HG03135 (cell line): ENCODE measurements around the gene GARNL3.

ENCODE experiments used
- ATAC-seq: cut with Tn5 transposase; IDR thresholded peaks from one replicate; pipeline ENCODE4 v1.9.1; 2021; ENCODE audit warnings: mild to moderate bottlenecking, moderate library complexity; ENCODE audit not compliant: unreplicated experiment

Gene GARNL3

GRCh38 chr9:127269449-127269848 lies 4.9 kb downstream of the GARNL3 start:
- ATAC-seq, result no peak

GRCh38 chr9:127273326-127273725 lies 8.8 kb downstream of the GARNL3 start:
- ATAC-seq, result no peak

DNA sequence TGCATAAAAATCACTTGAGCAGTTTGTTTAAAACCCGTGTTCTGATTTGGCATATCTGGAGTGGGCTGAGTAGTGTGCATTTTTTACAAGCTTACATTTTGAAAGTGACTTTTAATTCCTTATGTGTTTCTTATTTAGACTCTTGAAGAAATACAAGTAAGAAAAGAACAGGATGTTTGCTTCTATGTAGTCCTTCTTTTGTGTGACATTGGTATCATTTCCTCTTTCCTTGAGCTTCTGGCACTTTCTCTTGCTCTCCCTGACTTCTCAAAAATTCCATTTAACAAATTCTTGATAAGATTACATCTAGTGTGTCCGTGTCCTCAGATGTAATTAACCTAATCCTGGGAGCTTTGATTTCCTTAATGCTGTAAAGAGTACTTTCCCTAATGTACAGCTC lies 12.5 kb downstream of the GARNL3 start:
- no peak for ATAC-seq

- no peak for ATAC-seq
Measured at GRCh38 chr9:127277770-127278169, 13.2 kb downstream of the GARNL3 start.

DNA sequence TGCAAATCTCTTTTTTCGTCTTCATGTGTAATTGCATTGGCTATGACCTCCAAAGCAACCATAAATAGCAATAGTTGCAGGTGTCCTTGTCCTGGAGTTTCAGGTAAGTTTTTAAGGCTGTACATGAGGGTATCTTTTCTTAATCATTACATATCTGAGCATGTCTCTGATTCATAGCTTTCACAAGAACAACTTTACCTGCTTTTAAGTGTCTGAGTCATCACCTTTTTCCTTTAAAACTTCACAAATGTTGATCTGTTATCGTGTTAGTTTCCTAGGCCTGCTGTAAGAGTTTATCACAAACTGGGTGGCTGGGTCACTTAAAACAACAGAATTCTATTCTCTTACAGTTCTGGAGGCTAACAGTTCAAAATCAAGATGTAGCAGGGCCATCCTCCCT lies 13.8 kb downstream of the GARNL3 start:
- ATAC-seq, result no peak

- no peak for ATAC-seq
Measured at GRCh38 chr9:127279717-127280285, 15.2 kb downstream of the GARNL3 start.

DNA sequence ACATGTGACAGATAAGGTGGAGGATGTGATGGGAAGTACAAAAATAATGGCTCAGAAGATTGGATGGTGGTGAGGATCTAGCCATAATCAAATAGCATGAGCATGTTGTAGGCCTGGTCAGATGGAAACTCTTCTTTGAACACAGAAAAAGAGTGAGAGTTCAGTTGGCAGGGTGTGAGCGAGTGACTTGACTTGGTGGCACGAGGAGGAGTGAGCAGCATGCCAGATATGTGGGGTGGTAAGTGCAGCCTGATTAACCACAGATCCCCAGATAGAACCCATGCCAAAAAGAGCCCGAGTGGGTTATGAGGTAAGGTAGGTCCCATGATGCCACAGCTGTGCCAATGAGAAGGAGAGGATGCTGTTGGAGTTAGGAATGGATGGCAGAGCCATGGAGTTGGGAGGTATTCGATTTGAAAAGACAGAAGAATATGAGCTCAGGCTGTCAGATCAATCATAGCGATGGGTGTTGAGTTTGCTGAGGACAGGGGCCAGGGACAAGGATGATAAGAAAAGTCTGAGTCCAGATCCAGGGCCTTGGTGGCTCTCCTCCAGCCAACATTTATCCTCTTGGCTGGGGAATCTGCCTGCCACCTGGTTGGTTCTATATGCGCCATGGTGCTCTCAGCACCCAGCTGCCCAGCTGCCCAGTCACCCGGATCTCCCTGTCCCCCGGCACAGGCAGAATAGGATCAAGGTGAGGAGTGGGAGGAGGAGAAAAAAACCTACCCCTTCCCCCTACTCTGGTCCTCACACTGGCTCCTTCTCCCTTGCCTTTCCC lies 16.5 kb downstream of the GARNL3 start:
- no peak for ATAC-seq

DNA sequence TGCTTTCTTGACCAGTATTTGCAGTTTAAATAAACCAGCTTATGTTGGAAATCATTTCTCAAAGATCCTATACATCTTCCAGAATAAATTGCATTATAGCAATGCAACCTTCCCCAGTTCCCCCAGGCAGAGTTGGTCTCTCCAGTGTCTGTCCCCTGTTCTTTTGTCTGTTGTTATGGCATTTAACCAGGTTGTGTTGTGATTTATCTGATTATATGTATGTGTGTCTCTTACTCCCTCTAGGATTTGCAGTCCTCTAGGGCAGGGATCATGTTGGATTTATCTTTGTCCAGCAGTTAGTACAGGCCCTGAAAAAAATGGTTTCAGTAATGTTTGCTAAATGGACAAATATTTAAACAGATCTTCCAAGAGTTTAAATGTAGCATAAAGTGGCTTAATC lies 17.3 kb downstream of the GARNL3 start:
- no peak for ATAC-seq

DNA sequence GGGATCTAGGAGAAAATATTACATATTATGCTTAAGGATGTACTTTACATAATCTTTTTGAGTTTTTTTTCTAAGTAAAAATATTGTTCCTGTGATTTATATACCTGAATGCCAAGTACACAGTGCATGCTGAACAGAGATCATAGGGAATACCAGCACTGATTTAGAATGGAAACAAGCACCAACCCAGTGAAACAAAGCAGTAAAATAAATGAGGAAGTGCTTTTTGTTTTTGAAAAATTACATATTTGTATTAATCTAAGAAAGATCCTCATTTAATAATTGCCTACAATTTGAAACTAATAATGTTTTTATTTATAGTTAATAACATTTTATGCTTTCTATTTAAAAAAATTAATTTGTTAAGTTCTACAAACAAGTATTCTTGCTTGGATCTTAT lies 18.0 kb downstream of the GARNL3 start:
- ATAC-seq, result no peak

DNA sequence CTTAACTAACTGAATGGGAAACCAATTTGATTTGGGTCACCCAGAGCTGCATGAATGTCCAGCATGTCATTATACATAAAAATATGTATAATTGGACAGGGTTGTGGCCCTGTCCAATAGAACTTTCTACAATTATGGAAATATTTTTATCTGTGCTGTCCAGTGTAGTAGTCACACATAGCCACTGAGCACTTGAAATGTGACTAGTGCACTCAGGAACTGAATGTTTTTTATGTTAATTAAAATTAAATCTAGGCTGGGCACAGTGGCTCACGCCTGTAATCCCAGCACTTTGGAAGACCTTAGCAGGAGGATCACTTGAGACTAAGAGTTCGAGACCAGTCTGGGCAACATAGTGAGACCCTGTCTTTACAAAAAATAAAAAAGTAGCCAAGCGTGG lies 18.6 kb downstream of the GARNL3 start:
- no peak for ATAC-seq

- no peak for ATAC-seq
Measured at GRCh38 chr9:127283917-127284497, 19.4 kb downstream of the GARNL3 start.

GRCh38 chr9:127285965-127286364 lies 21.4 kb downstream of the GARNL3 start:
- no peak for ATAC-seq

DNA sequence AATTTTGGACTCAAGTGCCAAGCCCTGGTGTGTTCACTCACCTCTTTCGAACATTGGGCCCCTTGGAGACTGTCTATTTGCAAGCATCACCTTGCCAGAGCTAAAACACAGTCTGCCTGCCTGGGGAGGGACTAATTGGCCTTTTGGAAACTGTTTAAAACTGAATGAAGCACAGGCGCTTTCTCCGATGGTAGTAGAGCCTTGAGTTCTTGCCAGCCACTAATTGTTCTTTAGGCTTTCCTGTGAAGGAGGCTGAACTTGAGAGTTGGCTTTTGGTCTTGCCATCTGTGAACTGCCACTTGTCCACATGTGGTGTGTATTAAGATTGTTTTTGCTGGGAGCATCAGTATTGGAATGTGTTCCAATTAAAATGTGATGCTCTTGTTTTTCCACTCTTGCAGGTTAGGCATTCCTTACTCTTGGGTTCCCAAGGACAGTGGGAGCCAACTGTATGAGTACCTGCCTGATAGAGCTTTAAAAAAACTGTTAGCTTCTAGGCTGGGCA lies 26.0 kb downstream of the GARNL3 start:
- ATAC-seq, result no peak

DNA sequence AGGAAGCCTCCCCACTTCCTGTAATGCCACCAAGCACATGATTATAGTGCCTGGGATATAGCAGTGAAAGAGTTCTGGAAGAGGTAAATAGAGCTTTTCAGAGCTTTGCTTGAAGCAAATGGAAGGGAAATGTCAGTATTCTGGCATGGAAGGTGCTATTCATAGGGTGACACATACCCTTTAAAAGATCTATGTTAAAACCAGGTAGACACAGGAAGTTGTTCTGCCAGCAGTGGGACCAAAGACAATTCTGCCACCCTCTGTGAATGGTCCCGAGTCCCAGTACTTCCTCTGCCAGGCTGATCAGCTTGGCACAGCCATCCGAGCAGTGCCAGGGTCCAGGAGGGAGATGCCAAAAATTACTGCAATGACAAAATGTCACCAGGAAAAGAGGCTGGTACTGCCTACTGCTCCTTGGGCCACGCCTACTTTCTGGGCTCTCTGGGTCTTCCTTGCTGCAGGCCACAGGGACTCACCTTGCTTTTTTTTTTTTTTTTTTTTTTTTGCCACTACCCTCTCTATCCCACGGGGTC lies 26.7 kb downstream of the GARNL3 start:
- ATAC-seq, result no peak

DNA sequence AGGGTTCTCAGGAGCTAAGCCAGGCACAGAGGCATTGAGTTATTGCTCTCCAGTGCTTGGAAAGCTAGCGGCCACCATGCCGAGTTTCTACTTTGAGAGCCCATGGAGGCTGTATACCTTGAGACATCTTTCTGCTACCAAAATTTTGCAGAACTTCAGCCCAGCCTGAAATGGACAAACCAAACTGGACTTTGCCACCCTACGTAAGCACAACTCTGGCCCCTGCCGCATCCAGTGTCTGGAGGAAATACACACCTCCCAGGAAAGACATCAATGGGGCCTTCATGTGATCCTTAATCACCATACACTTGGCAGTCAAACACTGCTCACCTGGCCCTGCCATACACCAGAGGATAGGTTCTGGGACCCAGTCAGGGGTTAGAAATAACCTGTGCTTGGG lies 27.8 kb downstream of the GARNL3 start:
- ATAC-seq, result no peak

DNA sequence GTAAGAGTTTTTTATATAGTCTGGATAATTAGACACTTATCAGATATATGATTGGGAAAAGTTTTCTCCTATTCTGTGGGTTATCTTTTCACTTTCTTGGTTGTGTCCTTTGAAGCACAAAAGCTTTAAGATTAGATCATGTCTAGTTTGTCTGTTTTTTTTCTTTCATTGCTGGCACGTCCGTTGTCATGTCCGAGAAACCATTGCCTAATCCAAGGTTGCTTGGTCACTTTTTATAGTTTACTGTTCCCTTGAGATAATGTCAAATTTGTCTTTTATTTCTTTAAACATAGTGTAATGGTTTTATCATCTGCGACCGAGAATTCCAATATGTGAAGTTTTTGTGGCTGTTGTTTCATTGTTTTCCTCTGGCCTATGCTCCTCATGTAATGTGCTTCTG lies 28.8 kb downstream of the GARNL3 start:
- ATAC-seq, result no peak

GRCh38 chr9:127293767-127294166 lies 29.2 kb downstream of the GARNL3 start:
- ATAC-seq, result no peak

DNA sequence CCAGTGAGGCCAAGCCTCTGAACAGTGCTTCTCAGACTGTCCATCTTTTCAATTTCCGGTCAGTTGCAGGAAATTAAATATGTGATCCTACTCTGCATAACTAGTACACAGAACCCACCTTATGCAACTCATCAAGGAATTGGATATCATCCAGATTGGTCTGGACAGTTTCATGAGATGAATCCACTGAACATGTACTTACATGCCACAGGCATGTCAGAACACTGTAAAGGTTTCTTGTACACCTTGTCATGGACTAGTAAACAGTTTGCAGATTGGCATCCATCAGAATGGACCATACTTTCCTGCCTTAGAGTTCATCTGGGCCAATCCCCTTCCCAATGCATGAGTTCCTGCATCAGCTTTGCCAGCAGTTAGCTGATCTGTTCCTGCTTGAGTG lies 30.4 kb downstream of the GARNL3 start:
- no peak for ATAC-seq

GRCh38 chr9:127300886-127301447 lies 36.4 kb downstream of the GARNL3 start:
- ATAC-seq, result no peak

DNA sequence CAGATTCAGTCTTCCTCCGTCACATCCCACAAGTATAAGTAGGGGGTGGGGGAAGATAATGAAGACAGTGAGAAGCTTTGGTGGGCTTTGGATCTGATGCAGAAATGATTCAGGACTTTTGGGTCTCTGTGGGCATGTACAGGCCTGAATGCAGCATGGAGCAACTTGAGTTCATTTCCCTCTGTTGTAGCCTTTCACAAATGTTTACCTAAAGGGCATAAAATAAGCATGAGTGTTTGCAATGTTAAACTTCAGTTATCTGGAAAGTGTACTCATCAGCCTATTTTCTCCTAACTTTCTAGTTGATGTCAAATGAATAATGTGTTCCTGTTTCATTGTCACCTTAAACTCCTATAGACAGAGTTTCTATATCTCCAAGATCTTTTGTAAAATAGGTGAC lies 39.3 kb downstream of the GARNL3 start:
- ATAC-seq, result no peak

- no peak for ATAC-seq
Measured at GRCh38 chr9:127305206-127305837, 40.7 kb downstream of the GARNL3 start.
